ENCODE measurements around the gene PTPRN2. TPM values are rescaled to one million over a fixed set of nuclear protein-coding genes. Genes with fewer than 3 reads are reported as not detected.

The PTPRN2 gene
- total RNA-seq, 1 donor from 2014 or later, result 32.2 TPM

DNA sequence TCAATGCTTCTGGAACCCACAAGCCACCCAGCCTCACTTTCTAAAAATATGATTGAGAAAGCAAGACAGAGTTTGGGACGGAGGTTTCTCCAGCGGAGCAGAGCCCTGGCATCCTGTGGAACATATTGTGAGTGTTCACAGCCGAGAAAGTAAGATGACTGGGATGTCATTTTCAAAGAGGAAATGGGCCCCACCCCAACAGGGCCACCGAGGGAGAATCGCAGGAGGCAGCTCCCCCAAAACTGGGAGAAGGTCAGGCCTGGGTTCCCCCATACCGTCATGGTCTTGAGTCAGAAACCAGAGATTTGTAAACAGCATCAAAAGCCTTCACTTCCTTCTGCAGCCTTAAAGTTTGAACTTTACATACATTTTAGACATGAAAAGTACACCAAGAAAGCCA lies 560.0 kb downstream of the PTPRN2 start:
- Mint-ChIP-seq H3K27me3 (ENCODE audit: low read depth) (no peaks in the 10 kb centered on the region), H3K4me3 (no peak overlapping the region), H3K36me3 (ENCODE audit: low read depth) (no peaks in the 10 kb centered on the region), H3K27ac (ENCODE audit: unreplicated experiment) (no peak overlapping the region), H3K4me1 (peaks cover 56% of the 10 kb centered on the region), H3K9me3 (no peaks in the 10 kb centered on the region)
- TF ChIP-seq, protein P1, sequence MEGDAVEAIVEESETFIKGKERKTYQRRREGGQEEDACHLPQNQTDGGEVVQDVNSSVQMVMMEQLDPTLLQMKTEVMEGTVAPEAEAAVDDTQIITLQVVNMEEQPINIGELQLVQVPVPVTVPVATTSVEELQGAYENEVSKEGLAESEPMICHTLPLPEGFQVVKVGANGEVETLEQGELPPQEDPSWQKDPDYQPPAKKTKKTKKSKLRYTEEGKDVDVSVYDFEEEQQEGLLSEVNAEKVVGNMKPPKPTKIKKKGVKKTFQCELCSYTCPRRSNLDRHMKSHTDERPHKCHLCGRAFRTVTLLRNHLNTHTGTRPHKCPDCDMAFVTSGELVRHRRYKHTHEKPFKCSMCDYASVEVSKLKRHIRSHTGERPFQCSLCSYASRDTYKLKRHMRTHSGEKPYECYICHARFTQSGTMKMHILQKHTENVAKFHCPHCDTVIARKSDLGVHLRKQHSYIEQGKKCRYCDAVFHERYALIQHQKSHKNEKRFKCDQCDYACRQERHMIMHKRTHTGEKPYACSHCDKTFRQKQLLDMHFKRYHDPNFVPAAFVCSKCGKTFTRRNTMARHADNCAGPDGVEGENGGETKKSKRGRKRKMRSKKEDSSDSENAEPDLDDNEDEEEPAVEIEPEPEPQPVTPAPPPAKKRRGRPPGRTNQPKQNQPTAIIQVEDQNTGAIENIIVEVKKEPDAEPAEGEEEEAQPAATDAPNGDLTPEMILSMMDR (conservative IDR thresholded peaks at IDR 0.05), result no peak
- no peak for DNase-seq (ENCODE audit: low read depth, low spot score)

DNA sequence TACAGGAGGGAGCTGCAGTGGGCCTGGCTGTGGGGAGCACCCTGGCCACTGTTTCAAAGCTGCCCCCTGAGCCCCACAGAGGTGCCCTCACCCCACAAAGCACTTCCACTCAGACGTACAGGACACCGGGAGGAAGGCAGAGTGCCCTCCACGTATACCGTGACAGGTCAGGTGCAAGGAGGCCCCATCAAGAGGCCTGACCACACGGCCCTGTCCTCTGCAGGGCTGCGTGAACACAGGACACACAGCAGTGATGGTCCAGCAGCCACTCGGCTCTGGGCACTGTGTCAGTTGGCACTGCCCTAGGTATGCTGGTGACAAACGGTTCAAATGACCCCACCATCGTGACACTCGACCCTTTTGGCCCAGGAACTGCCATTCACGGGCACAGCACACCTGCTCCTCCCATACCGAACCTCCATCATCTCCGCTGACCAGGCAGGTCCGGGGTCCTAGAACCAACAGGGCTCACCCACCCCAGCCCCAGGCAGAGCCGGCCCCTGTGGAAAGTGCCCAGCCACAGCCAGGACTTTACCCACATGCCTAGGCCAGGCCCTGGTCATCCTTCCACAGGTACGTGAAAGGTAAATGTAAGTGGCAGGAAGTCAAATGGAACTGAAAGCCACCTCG lies 560.9 kb downstream of the PTPRN2 start:
- H3K27me3 Mint-ChIP-seq (ENCODE audit: low read depth), result no peaks in the 10 kb centered on the region
- no peak overlapping the region for H3K4me3 Mint-ChIP-seq
- TF ChIP-seq, protein P1 (conservative IDR thresholded peaks at IDR 0.05), result no peak
- peak overlapping the region; percentile 78 for H3K27ac Mint-ChIP-seq (ENCODE audit: unreplicated experiment)
- DNase-seq (ENCODE audit: low read depth, low spot score), result no peak
- H3K36me3 Mint-ChIP-seq (ENCODE audit: low read depth), result no peaks in the 10 kb centered on the region
- H3K9me3 Mint-ChIP-seq, result no peaks in the 10 kb centered on the region
- peaks cover 48% of the 10 kb centered on the region for H3K4me1 Mint-ChIP-seq

DNA sequence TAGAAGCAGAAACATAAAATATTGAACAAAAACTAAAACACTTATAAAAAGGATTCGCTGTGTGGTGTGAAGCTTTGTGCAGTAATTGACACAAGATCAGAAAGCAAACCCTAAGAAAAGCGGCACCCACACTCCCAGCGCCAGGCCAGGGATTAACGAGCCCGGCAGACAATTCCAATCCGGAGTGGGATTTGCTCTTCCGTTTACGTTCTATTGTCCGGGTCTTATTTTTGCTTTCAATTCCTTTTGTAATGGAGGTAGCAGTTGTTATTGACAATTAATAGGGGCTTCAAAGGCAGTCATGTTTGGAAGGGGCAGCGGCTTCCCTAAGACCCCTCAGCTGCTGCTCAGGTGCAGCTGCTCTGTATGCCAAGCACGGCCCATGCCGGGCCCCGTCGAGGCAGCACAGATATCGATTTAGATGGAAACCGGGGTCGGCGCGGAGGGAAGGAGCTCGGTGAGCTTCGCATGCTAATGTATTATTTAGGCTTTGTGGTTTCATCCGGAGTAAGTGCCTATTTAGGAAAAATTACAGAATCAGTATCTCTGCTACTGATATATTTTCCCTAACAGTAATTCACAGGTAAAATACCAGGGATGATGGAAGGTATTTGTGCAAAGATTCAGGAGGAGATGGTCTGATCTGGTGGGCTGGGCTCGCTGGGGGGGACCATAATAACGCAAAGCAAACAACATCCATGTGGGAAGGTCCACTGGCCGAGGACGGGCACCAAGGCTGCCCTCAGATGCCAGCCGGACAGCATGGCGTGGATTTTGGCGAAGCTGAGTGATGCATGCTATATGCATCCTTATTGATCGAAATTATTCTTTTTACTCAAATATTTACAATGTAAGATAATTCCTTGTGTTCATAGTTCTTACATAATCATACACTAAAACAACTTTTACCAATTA lies 561.7 kb downstream of the PTPRN2 start:
- TF ChIP-seq, protein P1 (conservative IDR thresholded peaks at IDR 0.05), result no peak
- no peaks in the 10 kb centered on the region for H3K36me3 Mint-ChIP-seq (ENCODE audit: low read depth)

DNA sequence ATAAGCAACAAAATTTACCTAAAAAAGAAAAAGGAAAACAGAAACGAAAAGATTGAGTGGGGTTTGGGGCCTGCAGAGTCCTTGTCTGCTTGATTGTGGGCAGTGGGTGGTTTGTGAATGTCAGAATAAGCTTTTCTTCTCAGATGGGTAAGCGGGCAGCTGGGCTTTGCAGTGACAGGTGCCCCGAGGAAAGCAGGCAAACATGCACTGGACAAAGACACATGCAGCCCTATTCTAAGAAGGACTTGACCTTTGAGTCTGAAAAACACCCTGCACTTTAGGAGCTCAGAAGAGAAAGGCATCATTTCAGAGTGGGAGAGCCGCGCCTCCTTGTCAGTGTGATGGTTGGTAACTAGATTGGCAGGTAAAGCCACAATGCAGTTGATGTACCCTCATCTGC lies 562.7 kb downstream of the PTPRN2 start:
- TF ChIP-seq, protein P1 (conservative IDR thresholded peaks at IDR 0.05), result no peak
- peaks cover 32% of the 10 kb centered on the region for H3K4me1 Mint-ChIP-seq
- no peak overlapping the region for H3K4me3 Mint-ChIP-seq
- no peak for DNase-seq (ENCODE audit: low read depth, low spot score)
- H3K9me3 Mint-ChIP-seq, result no peaks in the 10 kb centered on the region
- H3K27me3 Mint-ChIP-seq (ENCODE audit: low read depth), result no peaks in the 10 kb centered on the region
- H3K27ac Mint-ChIP-seq (ENCODE audit: unreplicated experiment), result no peak overlapping the region
- no peaks in the 10 kb centered on the region for H3K36me3 Mint-ChIP-seq (ENCODE audit: low read depth)

More for the DNA sequence above, 561.7 kb downstream of the PTPRN2 start:
- Mint-ChIP-seq H3K9me3 (no peaks in the 10 kb centered on the region), H3K27me3 (ENCODE audit: low read depth) (no peaks in the 10 kb centered on the region), H3K4me3 (no peak overlapping the region), H3K27ac (ENCODE audit: unreplicated experiment) (peak overlapping the region; percentile 78), H3K4me1 (peaks cover 40% of the 10 kb centered on the region)
- DNase-seq (ENCODE audit: low read depth, low spot score), result no peak

DNA sequence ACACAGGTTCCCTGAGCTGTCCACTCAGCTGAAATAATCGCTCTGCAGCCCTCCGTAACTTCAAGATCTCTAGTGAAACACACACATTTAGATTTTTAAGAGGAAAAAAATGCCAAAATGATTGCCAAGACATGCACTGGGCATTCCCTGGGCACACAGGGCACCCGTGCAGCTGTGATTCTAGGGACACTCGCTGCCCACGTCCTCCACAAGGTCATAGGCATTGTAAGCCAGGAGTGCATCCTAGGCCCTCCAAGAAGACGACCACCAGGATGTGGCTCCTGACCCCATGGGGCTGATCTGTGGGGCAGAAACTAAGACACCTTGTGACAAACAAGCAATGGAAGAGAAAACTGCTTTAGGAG lies 563.3 kb downstream of the PTPRN2 start:
- H3K27me3 Mint-ChIP-seq (ENCODE audit: low read depth), result no peaks in the 10 kb centered on the region
- H3K4me3 Mint-ChIP-seq, result no peak overlapping the region
- H3K9me3 Mint-ChIP-seq, result no peaks in the 10 kb centered on the region
- no peaks in the 10 kb centered on the region for H3K36me3 Mint-ChIP-seq (ENCODE audit: low read depth)
- DNase-seq (ENCODE audit: low read depth, low spot score), result no peak
- TF ChIP-seq, protein P1 (conservative IDR thresholded peaks at IDR 0.05), result no peak
- no peak overlapping the region for H3K27ac Mint-ChIP-seq (ENCODE audit: unreplicated experiment)
- H3K4me1 Mint-ChIP-seq, result peaks cover 26% of the 10 kb centered on the region
